PC-9 (cell line): ENCODE data around the gene DNAI1. TPM values are rescaled to one million over a fixed set of nuclear protein-coding genes. Genes with fewer than 3 reads are reported as not detected.
A peak's percentile ranks its signal among the peaks of the same experiment; 100 is the strongest.

Experiments used
- BruUV-seq: library from RNA; stranded (reverse); fragments of 400-500 nt; replicated peaks from 2 replicates; lab custom pipeline; 2021; lab: Mats Ljungman, UMichigan
- CTCF ChIA-PET: fragments of 300-600 bp; sonication (Branson Sonifier 250); formaldehyde crosslinking; loops from one replicate; lab custom pipeline; 2022; ENCODE audit warnings: antibody characterized with exemption; lab: Charles Lee
- POLR2A ChIA-PET: fragments of 300-600 bp; sonication (Branson Sonifier 250); formaldehyde crosslinking; loops from one replicate; lab custom pipeline; 2022; ENCODE audit warnings: antibody characterized with exemption; ENCODE audit not compliant: unreplicated experiment; lab: Charles Lee
- DNase-seq, 2 experiments: peaks; one replicate each; pipeline versions ENCODE4 v3.0.0 to v3.0.0-alpha.2; 2015 to 2022; ENCODE audit warnings: mixed read lengths in 1 of 2
- H2AFZ ChIP-seq: fragments of 200-600 bp; sonication (generic); 2 replicates; pipeline ENCODE4 v1.8.1; 2017; ENCODE audit warnings: antibody characterized with exemption
- H3F3A ChIP-seq: fragments of 200-600 bp; sonication (generic); 2 replicates; pipeline ENCODE4 v1.8.1; 2017; ENCODE audit warnings: antibody characterized with exemption, mild to moderate bottlenecking, low read depth; ENCODE audit not compliant: insufficient read depth
- H3K27ac ChIP-seq: fragments of 200-600 bp; sonication (generic); 2 replicates; pipeline ENCODE4 v1.6.1; 2016; ENCODE audit warnings: mixed run types
- H3K27me3 ChIP-seq: fragments of 200-600 bp; sonication (generic); 2 replicates; pipeline ENCODE4 v1.6.1; 2016; ENCODE audit warnings: low read depth, mixed run types; ENCODE audit not compliant: insufficient read depth
- H3K36me3 ChIP-seq: fragments of 200-600 bp; sonication (generic); 2 replicates; pipeline ENCODE4 v1.6.1; 2016; ENCODE audit warnings: low read depth, mixed run types
- H3K4me1 ChIP-seq: fragments of 200-600 bp; sonication (generic); replicated peaks from 2 replicates; pipeline ENCODE4 v1.6.1; 2016; ENCODE audit warnings: mixed run types; ENCODE audit not compliant: insufficient read depth
- H3K4me2 ChIP-seq: fragments of 200-600 bp; sonication (generic); 2 replicates; pipeline ENCODE4 v1.6.1; 2017; ENCODE audit warnings: mixed run types
- H3K4me3 ChIP-seq: fragments of 200-600 bp; sonication (generic); 2 replicates; pipeline ENCODE4 v1.6.1; 2016; ENCODE audit warnings: mixed run types
- H3K79me2 ChIP-seq: fragments of 200-600 bp; sonication (generic); 2 replicates; pipeline ENCODE4 v1.6.1; 2017; ENCODE audit warnings: low read depth, mixed run types
- H3K9me2 ChIP-seq: fragments of 200-600 bp; sonication (generic); 2 replicates; pipeline ENCODE4 v1.8.1; 2017; ENCODE audit warnings: mild to moderate bottlenecking; ENCODE audit not compliant: insufficient read depth
- H3K9me3 ChIP-seq: fragments of 200-600 bp; sonication (generic); 2 replicates; pipeline ENCODE4 v1.8.1; 2016; ENCODE audit warnings: low read depth; ENCODE audit not compliant: insufficient read depth
- H4K20me1 ChIP-seq: fragments of 200-600 bp; sonication (generic); 2 replicates; pipeline ENCODE4 v1.8.1; 2017; ENCODE audit not compliant: insufficient read depth
- EZH2 ChIP-seq: fragments of 200-600 bp; sonication (generic); IDR thresholded peaks from 2 replicates; pipeline ENCODE4 v1.8.0; 2017; ENCODE audit warnings: antibody characterized with exemption, low read depth
- intact Hi-C: fragments of 100-400 bp; cut with micrococcal nuclease; formaldehyde crosslinking; loops from one replicate; pipeline ENCODE4 v1.10.0; 2022; ENCODE audit not compliant: unreplicated experiment
- total RNA-seq: library from RNA; stranded (reverse); gene quantifications from 2 replicates; pipeline ENCODE4 v1.2.3, GENCODE V29; 2021
- TF ChIP-seq, protein P1 (sequence below): fragments of 200-600 bp; sonication (generic); conservative IDR thresholded peaks from 2 replicates; pipeline ENCODE4 v1.6.1; 2017; ENCODE audit warnings: mixed run types, antibody characterized with exemption, mild to moderate bottlenecking, moderate library complexity

The DNAI1 gene
- total RNA-seq, 1 experiment from 2014 or later, result 1.6 TPM

DNA sequence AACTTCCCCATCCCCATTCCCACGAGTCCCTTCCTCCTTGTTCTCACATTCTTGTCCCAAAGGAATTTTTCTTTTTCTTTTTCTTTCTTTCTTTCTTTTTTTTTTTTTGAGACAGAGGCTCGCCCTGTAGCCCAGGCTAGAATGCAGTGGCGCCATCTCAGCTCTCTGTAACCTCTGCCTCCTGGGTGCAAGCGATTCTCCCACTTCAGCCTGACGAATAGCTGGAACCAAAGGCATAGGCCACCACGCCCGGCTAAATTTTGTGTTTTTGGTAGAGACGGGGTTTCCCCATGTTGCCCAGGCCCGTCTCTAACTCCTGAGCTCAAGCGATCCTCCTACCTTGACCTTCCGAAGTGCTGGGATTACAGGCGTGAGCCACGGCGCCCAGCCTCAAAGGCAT lies 751 bp downstream of the DNAI1 start:
- peaks cover 33% of the 10 kb centered on the region for H3K79me2 ChIP-seq
- DNase-seq, result no peak
- peak overlapping the region; percentile 75; the same call in 1 of the 2 replicates for H3K4me2 ChIP-seq
- H3K9me2 ChIP-seq, result no peaks in the 10 kb centered on the region
- H3K27ac ChIP-seq, result no peak overlapping the region
- intact Hi-C loops, result no loop called here
- no peaks in the 10 kb centered on the region for H3K9me3 ChIP-seq
- H4K20me1 ChIP-seq, result no peaks in the 10 kb centered on the region
- no peaks in the 10 kb centered on the region for H3K36me3 ChIP-seq
- no peaks in the 10 kb centered on the region for H3K27me3 ChIP-seq
- TF ChIP-seq, protein P1, sequence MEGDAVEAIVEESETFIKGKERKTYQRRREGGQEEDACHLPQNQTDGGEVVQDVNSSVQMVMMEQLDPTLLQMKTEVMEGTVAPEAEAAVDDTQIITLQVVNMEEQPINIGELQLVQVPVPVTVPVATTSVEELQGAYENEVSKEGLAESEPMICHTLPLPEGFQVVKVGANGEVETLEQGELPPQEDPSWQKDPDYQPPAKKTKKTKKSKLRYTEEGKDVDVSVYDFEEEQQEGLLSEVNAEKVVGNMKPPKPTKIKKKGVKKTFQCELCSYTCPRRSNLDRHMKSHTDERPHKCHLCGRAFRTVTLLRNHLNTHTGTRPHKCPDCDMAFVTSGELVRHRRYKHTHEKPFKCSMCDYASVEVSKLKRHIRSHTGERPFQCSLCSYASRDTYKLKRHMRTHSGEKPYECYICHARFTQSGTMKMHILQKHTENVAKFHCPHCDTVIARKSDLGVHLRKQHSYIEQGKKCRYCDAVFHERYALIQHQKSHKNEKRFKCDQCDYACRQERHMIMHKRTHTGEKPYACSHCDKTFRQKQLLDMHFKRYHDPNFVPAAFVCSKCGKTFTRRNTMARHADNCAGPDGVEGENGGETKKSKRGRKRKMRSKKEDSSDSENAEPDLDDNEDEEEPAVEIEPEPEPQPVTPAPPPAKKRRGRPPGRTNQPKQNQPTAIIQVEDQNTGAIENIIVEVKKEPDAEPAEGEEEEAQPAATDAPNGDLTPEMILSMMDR, result no peak
- no peak for TF ChIP-seq EZH2
- H3K4me3 ChIP-seq, result no peak overlapping the region
- H2AFZ ChIP-seq, result no peak overlapping the region
- H3F3A ChIP-seq, result peaks cover 4% of the 10 kb centered on the region; the same call in 1 of the 2 replicates
- CTCF ChIA-PET, result no interaction called here
- no TSS peak for BruUV-seq
- peaks cover 20% of the 10 kb centered on the region for H3K4me1 ChIP-seq
- POLR2A ChIA-PET, result no interaction called here

DNA sequence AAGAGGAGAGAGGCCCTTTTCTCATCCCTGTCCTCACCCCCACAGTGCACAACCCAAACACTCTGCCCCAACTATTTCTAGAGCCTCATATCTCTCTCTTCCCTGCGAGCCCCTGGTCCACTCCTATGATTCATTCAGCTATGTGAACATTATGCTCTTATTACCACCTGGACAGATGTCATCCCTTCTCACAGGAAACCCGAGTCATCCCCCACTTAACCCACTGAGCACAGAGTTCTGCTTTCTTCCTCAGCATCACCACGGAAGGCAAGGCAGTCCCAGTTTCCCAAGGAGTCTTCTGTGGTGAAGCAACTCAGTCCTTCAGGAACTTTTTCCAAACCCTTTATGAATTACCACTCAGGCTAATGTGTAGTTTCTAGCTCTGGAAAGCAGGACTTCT lies 1.3 kb downstream of the DNAI1 start:
- Histone ChIP-seq H3K79me2 (peaks cover 29% of the 10 kb centered on the region), H3K4me1 (peaks cover 18% of the 10 kb centered on the region), H3K27me3 (no peaks in the 10 kb centered on the region), H3K27ac (no peak overlapping the region), H3K4me2 (no peak overlapping the region), H2AFZ (no peak overlapping the region), H3K9me3 (no peaks in the 10 kb centered on the region), H3K4me3 (no peak overlapping the region), H4K20me1 (no peaks in the 10 kb centered on the region), H3K9me2 (no peaks in the 10 kb centered on the region), H3F3A (peaks cover 4% of the 10 kb centered on the region; the same call in 1 of the 2 replicates), H3K36me3 (no peaks in the 10 kb centered on the region)
- intact Hi-C loops, result no loop called here
- DNase-seq, result no peak
- CTCF ChIA-PET, result no interaction called here
- no TSS peak for BruUV-seq
- POLR2A ChIA-PET, result no interaction called here
- TF ChIP-seq, protein P1, result no peak
- TF ChIP-seq EZH2, result no peak

DNA sequence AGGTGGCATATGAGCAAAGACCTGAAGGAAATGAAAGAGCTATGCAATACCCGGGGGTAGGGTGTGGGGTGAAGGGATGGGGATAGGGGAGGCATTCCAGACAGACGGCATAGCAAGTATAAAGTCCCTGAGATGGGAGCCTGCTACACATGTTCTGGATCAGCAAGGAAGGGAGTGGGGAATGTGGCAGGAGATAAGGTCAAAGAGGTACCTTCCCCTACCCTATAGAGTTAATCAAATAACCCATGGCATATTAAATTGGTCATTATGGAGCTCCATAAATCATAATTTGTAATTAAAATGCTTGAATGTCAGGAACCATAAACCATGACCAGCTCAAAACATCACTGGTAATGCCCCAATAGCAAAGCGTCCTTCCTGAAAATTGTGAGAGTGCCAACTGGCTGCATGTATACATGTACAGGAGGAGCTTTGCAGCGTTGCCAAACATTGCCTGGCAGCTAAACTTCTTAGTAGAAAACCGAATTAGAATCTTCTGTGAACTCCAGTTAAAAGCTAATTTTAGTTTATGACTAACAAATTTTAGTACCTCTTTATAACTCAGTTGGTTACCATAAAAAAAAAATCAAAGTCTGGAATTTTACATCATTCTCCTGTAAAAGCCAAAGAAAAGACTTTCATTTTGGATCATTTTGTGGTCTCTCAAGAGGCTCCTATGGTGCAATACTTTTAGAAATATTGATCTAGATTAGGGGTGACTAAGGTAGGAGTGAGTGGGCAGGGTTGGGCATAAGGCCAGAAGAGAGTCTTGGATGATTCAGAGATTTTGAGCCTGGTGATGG lies 4.7 kb downstream of the DNAI1 start:
- no peaks in the 10 kb centered on the region for H3K79me2 ChIP-seq
- H3K4me2 ChIP-seq, result peak overlapping the region; percentile 60
- H3K4me3 ChIP-seq, result no peak overlapping the region
- TF ChIP-seq EZH2, result no peak
- TF ChIP-seq, protein P1, result no peak
- intact Hi-C loops, result no loop called here
- no peaks in the 10 kb centered on the region for H4K20me1 ChIP-seq
- H3K4me1 ChIP-seq, result peaks cover 15% of the 10 kb centered on the region
- H3K9me3 ChIP-seq, result no peaks in the 10 kb centered on the region
- H3K27ac ChIP-seq, result peak overlapping the region; percentile 37; the same call in 1 of the 2 replicates
- peak; percentile 17 to 75 for DNase-seq
- peaks cover 4% of the 10 kb centered on the region; the same call in 1 of the 2 replicates for H3F3A ChIP-seq
- POLR2A ChIA-PET, result interaction anchor here (0.5 kb wide), 1 partner anchor 336 kb away, joined by 3 read pairs; the partner anchor contains the start of gene DCAF12
- no TSS peak for BruUV-seq
- H2AFZ ChIP-seq, result no peak overlapping the region
- CTCF ChIA-PET, result interaction anchor here (0.6 kb wide), 1 partner anchor 169 kb away, joined by 7 read pairs; no protein-coding TSS in a partner anchor
- no peaks in the 10 kb centered on the region for H3K36me3 ChIP-seq
- H3K27me3 ChIP-seq, result no peaks in the 10 kb centered on the region
- no peaks in the 10 kb centered on the region for H3K9me2 ChIP-seq
